Skeletal muscle tissue (tissue), 4 donors: ENCODE data around the gene GPI. TPM values are rescaled to one million over a fixed set of nuclear protein-coding genes. Genes with fewer than 3 reads are reported as not detected.

Experiments
- H3K27ac ChIP-seq: one replicate; pipeline ENCODE4 v1.7.0; 2013; ENCODE audit warnings: mild to moderate bottlenecking, low read depth, low read length, inconsistent platforms
- H3K27me3 ChIP-seq, 3 donors: one replicate each; pipeline ENCODE4 v1.7.0; 2013; ENCODE audit warnings: low read length in 3 of 3; ENCODE audit not compliant: control insufficient read depth in 3 of 3, insufficient read depth in 3 of 3
- H3K36me3 ChIP-seq, 3 donors: one replicate each; pipeline ENCODE4 v1.7.0; 2013; ENCODE audit warnings: low read length in 3 of 3; ENCODE audit not compliant: control insufficient read depth in 3 of 3, insufficient read depth in 3 of 3
- H3K4me1 ChIP-seq, 3 donors: one replicate each; pipeline ENCODE4 v1.7.0; 2013; ENCODE audit warnings: low read length in 3 of 3, mild to moderate bottlenecking in 3 of 3; ENCODE audit not compliant: control insufficient read depth in 3 of 3, insufficient read depth in 3 of 3
- H3K4me3 ChIP-seq, 3 donors: one replicate each; pipeline ENCODE4 v1.7.0; 2013; ENCODE audit warnings: low read length in 3 of 3
- H3K9ac ChIP-seq, 3 donors: one replicate each; pipeline ENCODE4 v1.7.0; 2013; ENCODE audit warnings: low read length in 3 of 3, mild to moderate bottlenecking in 3 of 3, moderate library complexity in 2 of 3, low read depth in 1 of 3
- H3K9me3 ChIP-seq, 3 donors: one replicate each; pipeline ENCODE4 v1.7.0; 2013; ENCODE audit warnings: low read length in 3 of 3; ENCODE audit not compliant: control insufficient read depth in 3 of 3
- total RNA-seq: library from RNA; depleted of rRNA; stranded (reverse); fragments of >200 nt; gene quantifications from one replicate; pipeline ENCODE4 v1.2.3, GENCODE V29; 2014
- donor health status: Osteomylitis.

GPI gene
- total RNA-seq, 1 donor from 2014 or later = 80.4 TPM

GRCh38 chr19:34431681-34432402 lies 66.8 kb downstream of the GPI start:
- no peak overlapping the region for H3K9ac ChIP-seq
- H3K27me3 ChIP-seq = no peaks in the 10 kb centered on the region
- H3K4me1 ChIP-seq = peaks cover 25 to 38% (median 29%) of the 10 kb centered on the region in 3 donors
- H3K36me3 ChIP-seq = peaks cover 25 to 27% (median 26%) of the 10 kb centered on the region in 3 donors
- no peaks in the 10 kb centered on the region for H3K9me3 ChIP-seq
- peak overlapping the region; percentile 54 for H3K27ac ChIP-seq
- H3K4me3 ChIP-seq = no peak overlapping the region

- no peaks in the 10 kb centered on the region for H3K9me3 ChIP-seq
- peaks cover 24 to 38% (median 29%) of the 10 kb centered on the region in 3 donors for H3K4me1 ChIP-seq
- peak overlapping the region; percentile 45 to 63 (median 62) for H3K9ac ChIP-seq
- H3K27ac ChIP-seq = peak overlapping the region; percentile 54
- peaks cover 30 to 31% (median 31%) of the 10 kb centered on the region in 3 donors for H3K36me3 ChIP-seq
- no peaks in the 10 kb centered on the region for H3K27me3 ChIP-seq
- no peak overlapping the region for H3K4me3 ChIP-seq
Observed at GRCh38 chr19:34432797-34433196, 67.8 kb downstream of the GPI start.

DNA sequence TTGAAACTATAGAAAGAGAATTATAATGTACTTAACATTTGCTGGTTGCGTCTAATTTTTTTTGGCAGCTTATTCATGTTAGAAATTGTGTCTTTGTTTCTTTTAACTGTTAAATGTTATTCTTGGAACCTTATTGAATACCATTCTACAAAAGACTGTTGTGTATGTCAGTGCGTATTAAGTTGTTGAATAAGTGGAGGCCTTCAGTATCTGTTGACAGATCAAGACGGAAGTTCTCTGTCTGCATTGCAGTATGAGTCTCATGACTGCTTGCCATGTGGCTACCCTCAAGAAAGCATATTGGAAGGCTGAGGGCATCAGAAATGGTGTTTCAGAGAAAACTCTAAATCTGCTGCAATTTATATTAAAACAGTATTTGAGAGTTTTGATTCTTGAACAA lies 71.7 kb downstream of the GPI start:
- no peak overlapping the region for H3K27ac ChIP-seq
- H3K9me3 ChIP-seq = no peaks in the 10 kb centered on the region
- peaks cover 46 to 49% (median 47%) of the 10 kb centered on the region in 3 donors for H3K36me3 ChIP-seq
- no peak overlapping the region for H3K9ac ChIP-seq
- H3K27me3 ChIP-seq = no peaks in the 10 kb centered on the region
- H3K4me1 ChIP-seq = peaks cover 7 to 12% (median 10%) of the 10 kb centered on the region in 3 donors
- H3K4me3 ChIP-seq = no peak overlapping the region

GRCh38 chr19:34448191-34448590 lies 83.2 kb downstream of the GPI start:
- Histone ChIP-seq H3K4me3 (no peak overlapping the region), H3K27ac (no peak overlapping the region), H3K27me3 (no peaks in the 10 kb centered on the region), H3K9ac (no peak overlapping the region), H3K9me3 (no peaks in the 10 kb centered on the region), H3K4me1 (no peaks in the 10 kb centered on the region), H3K36me3 (peaks cover 50 to 76% (median 72%) of the 10 kb centered on the region in 3 donors)

Other genes with a start within 250 kb of the GPI start
- 54.3 TPM for gene LSM14A, start 192.7 kb upstream of the GPI start, total RNA-seq
- gene GARRE1, start 110.6 kb upstream of the GPI start, total RNA-seq = 17.2 TPM
- gene PDCD2L, start 39.2 kb downstream of the GPI start, total RNA-seq = 19.8 TPM
- gene UBA2, start 63.2 kb downstream of the GPI start, total RNA-seq = 121 TPM
- gene WTIP, start 116.6 kb downstream of the GPI start, total RNA-seq = 12.0 TPM